GM12878 (cell line): ENCODE data around the gene SULT1C3. TPM values are rescaled to one million over a fixed set of nuclear protein-coding genes. Genes with fewer than 3 reads are reported as not detected.

Experiments
- ATAC-seq: fragments of 200-7000 bp; cut with Tn5 transposase; 3 replicates; pipeline ENCODE4 v1.9.1; 2020; ENCODE audit warnings: mild to moderate bottlenecking, moderate library complexity
- BruUV-seq: library from RNA; stranded (reverse); fragments of 400-500 nt; replicated peaks from 2 replicates; lab custom pipeline; 2021; lab: Mats Ljungman, UMichigan
- CTCF ChIA-PET: fragments of 300-600 bp; sonication (Branson Sonifier 250); formaldehyde crosslinking; extraction: SDS; loops from one replicate; lab custom pipeline; 2021; ENCODE audit warnings: inconsistent platforms; lab: Yijun Ruan, JAX
- POLR2A ChIA-PET: fragments of 350-600 bp; formaldehyde crosslinking; extraction: SDS; loops from one replicate; lab custom pipeline; 2021; ENCODE audit warnings: inconsistent platforms; lab: Charles Lee
- RAD21 ChIA-PET: fragments of 300-600 bp; sonication (Branson Sonifier 250); formaldehyde crosslinking; loops from one replicate; lab custom pipeline; 2023; ENCODE audit warnings: antibody characterized with exemption; ENCODE audit not compliant: unreplicated experiment; lab: Charles Lee
- SMC1A ChIA-PET: fragments of 300-600 bp; sonication (Branson Sonifier 250); formaldehyde crosslinking; loops from one replicate; lab custom pipeline; 2023; ENCODE audit not compliant: unreplicated experiment, uncharacterized antibody; lab: Charles Lee
- DNase-seq: peaks from one replicate; pipeline ENCODE4 v3.0.0-alpha.2; 2011; ENCODE audit warnings: low read depth, low spot score
- FAIRE-seq: peaks from 3 replicates; lab custom pipeline; 2011; peaks lifted over from hg19 to GRCh38; lab: Jason Lieb, UNC
- H2AFZ ChIP-seq: 2 replicates; pipeline ENCODE4 v1.6.0; 2011; ENCODE audit warnings: low read depth, low read length, control low read depth; ENCODE audit not compliant: control insufficient read depth
- H3K27ac ChIP-seq: 2 replicates; pipeline ENCODE4 v1.5.1; 2011; ENCODE audit warnings: control low read depth; ENCODE audit not compliant: control insufficient read depth, insufficient read depth
- H3K27me3 ChIP-seq, 2 experiments: replicated peaks in 1 of 2; 2 replicates each; pipeline versions ENCODE4 v1.6.0 to v1.6.1; 2011; ENCODE audit warnings: low read length in 1 of 2; ENCODE audit not compliant: control insufficient read depth in 2 of 2, insufficient read depth in 2 of 2
- H3K36me3 ChIP-seq, 2 experiments: 2 replicates each; pipeline ENCODE4 v1.5.1; 2011; ENCODE audit warnings: low read length in 1 of 2; ENCODE audit not compliant: control insufficient read depth in 2 of 2, insufficient read depth in 2 of 2
- H3K4me1 ChIP-seq: 2 replicates; pipeline ENCODE4 v1.6.1; 2011; ENCODE audit warnings: mild to moderate bottlenecking, low read length, moderate library complexity, mixed read lengths; ENCODE audit not compliant: control insufficient read depth, insufficient read depth
- H3K4me2 ChIP-seq: 2 replicates; pipeline ENCODE4 v1.6.0; 2011; ENCODE audit warnings: control low read depth; ENCODE audit not compliant: control insufficient read depth, insufficient read depth
- H3K4me3 ChIP-seq: fragments of 200-600 bp; sonication (generic); 2 replicates; pipeline ENCODE4 v1.5.1; 2016
- H3K79me2 ChIP-seq: 2 replicates; pipeline ENCODE4 v1.6.0; 2011; ENCODE audit warnings: low read length; ENCODE audit not compliant: control insufficient read depth, insufficient read depth
- H3K9ac ChIP-seq: 2 replicates; pipeline ENCODE4 v1.8.0; 2011; ENCODE audit warnings: low read length, control low read depth, mixed read lengths; ENCODE audit not compliant: control insufficient read depth, insufficient read depth
- H3K9me3 ChIP-seq: replicated peaks from 3 replicates; pipeline ENCODE4 v1.5.1; 2011; ENCODE audit warnings: mild to moderate bottlenecking, low read length; ENCODE audit not compliant: control insufficient read depth, insufficient read depth
- H4K20me1 ChIP-seq: 2 replicates; pipeline ENCODE4 v1.6.0; 2011; ENCODE audit not compliant: control insufficient read depth, insufficient read depth
- ASH2L ChIP-seq: fragments of 300-600, 200-600 bp; sonication (generic); IDR thresholded peaks from 2 replicates; pipeline ENCODE4 v1.6.1; 2017; ENCODE audit warnings: low read depth, mild to moderate bottlenecking, borderline replicate concordance
- CBX5 ChIP-seq: sonication (generic); IDR thresholded peaks from 2 replicates; pipeline ENCODE4 v1.6.1; 2016; ENCODE audit warnings: low read depth, moderate library complexity, mild to moderate bottlenecking, inconsistent platforms
- CHD1 ChIP-seq: IDR thresholded peaks from 2 replicates; pipeline ENCODE4 v1.6.1; 2012; ENCODE audit warnings: low read depth, low read length, improper control_type of control experiment
- E2F4 ChIP-seq: IDR thresholded peaks from 2 replicates; pipeline ENCODE4 v1.6.1; 2012; ENCODE audit warnings: low read depth, low read length, improper control_type of control experiment
- E2F8 ChIP-seq: fragments of 450-650 bp; IDR thresholded peaks from 2 replicates; pipeline ENCODE4 v1.6.1; 2018; ENCODE audit warnings: mild to moderate bottlenecking, low read depth, moderate library complexity; ENCODE audit not compliant: partially characterized antibody
- ETV6 ChIP-seq, 2 experiments: fragments of 450-650 bp in 1 of 2; IDR thresholded peaks in 1 of 2; conservative IDR thresholded peaks in 1 of 2; 2 replicates each; pipeline ENCODE4 v1.6.1; 2014; ENCODE audit warnings: antibody characterized with exemption in 1 of 2, borderline replicate concordance in 1 of 2, low read depth in 1 of 2, mild to moderate bottlenecking in 1 of 2, moderate library complexity in 1 of 2
- FOXM1 ChIP-seq: IDR thresholded peaks from 2 replicates; pipeline ENCODE4 v1.6.1; 2012; ENCODE audit warnings: low read depth, mild to moderate bottlenecking, inconsistent platforms, low read length, moderate library complexity
- HDAC2 ChIP-seq: fragments of 200-600 bp; sonication (generic); IDR thresholded peaks from 2 replicates; pipeline ENCODE4 v1.6.1; 2017
- LARP7 ChIP-seq: fragments of 450-650 bp; IDR thresholded peaks from 2 replicates; pipeline ENCODE4 v1.6.1; 2017; ENCODE audit warnings: mild to moderate bottlenecking
- MTA2 ChIP-seq: fragments of 450-650 bp; IDR thresholded peaks from 2 replicates; pipeline ENCODE4 v1.6.1; 2016; ENCODE audit warnings: low read depth, mild to moderate bottlenecking, moderate library complexity
- POLR2AphosphoS2 ChIP-seq: IDR thresholded peaks from 2 replicates; pipeline ENCODE4 v1.6.1; 2011; ENCODE audit warnings: low read depth, mild to moderate bottlenecking, low read length, improper control_type of control experiment, moderate library complexity
- SP1 ChIP-seq: IDR thresholded peaks from one replicate; pipeline ENCODE4 v1.6.1; 2011; ENCODE audit warnings: low read depth, low read length
- TARDBP ChIP-seq: IDR thresholded peaks from 2 replicates; pipeline ENCODE4 v1.6.1; 2016; ENCODE audit warnings: borderline replicate concordance
- TCF12 ChIP-seq: IDR thresholded peaks from 2 replicates; pipeline ENCODE4 v1.6.1; 2011; ENCODE audit warnings: low read depth, mild to moderate bottlenecking, low read length
- USF2 ChIP-seq: IDR thresholded peaks from 2 replicates; pipeline ENCODE4 v1.6.1; 2011; ENCODE audit warnings: low read depth, low read length, improper control_type of control experiment, borderline replicate concordance
- ZBTB33 ChIP-seq: fragments of 450-650 bp; IDR thresholded peaks from 2 replicates; pipeline ENCODE4 v1.6.1; 2017; ENCODE audit warnings: mild to moderate bottlenecking
- ZNF274 ChIP-seq: IDR thresholded peaks from one replicate; pipeline ENCODE4 v1.8.0; 2011; ENCODE audit not compliant: insufficient read length, insufficient read depth
- ZNF384 ChIP-seq: IDR thresholded peaks from 2 replicates; pipeline ENCODE4 v1.6.1; 2012; ENCODE audit warnings: low read depth, mild to moderate bottlenecking, low read length, improper control_type of control experiment, borderline replicate concordance
- ZNF622 ChIP-seq: fragments of 450-650 bp; IDR thresholded peaks from 2 replicates; pipeline ENCODE4 v1.6.1; 2017; ENCODE audit warnings: mild to moderate bottlenecking, inconsistent platforms
- WGBS: methylation state at CpG from one replicate; pipeline ENCODE4 v1.1.6; 2016; ENCODE audit warnings: low lambda C conversion rate; ENCODE audit not compliant: insufficient replicate concordance, insufficient coverage; ENCODE audit errors: missing lambda C conversion rate; 5-methylcytosine and 5-hydroxymethylcytosine counted together
- in situ Hi-C: fragments of 300-500 bp; cut with MboI; formaldehyde crosslinking; loops from 9 replicates; pipeline ENCODE4 v1.14.3; 2018; ENCODE audit warnings: mixed read lengths
- intact Hi-C: fragments of 100-400 bp; cut with micrococcal nuclease; formaldehyde crosslinking; loops from one replicate; pipeline ENCODE4 v1.14.2; 2022; ENCODE audit not compliant: unreplicated experiment
- polyA plus RNA-seq, 11 experiments: library from polyadenylated mRNA; depleted of rRNA in 4 of 11; unstranded in 6 of 11; stranded (reverse) in 5 of 11; fragments of >200 nt; fragmentation: Nextera tagmentation in 4 of 11; fragmentation: Illumina TruSeq in 1 of 11; extraction: Ambion mirVana in 4 of 11; extraction: Trizol in 1 of 11; gene quantifications; 1 replicate in 1 of 11; 2 replicates in 10 of 11; pipeline versions ENCODE4 v1.2.1 to v1.2.3, GENCODE V29; 2011 to 2016; ENCODE audit warnings: inconsistent platforms in 2 of 11, missing spikeins in 2 of 11, low read depth in 1 of 11
- total RNA-seq, 4 experiments: library from RNA; depleted of rRNA in 3 of 4; stranded (reverse); fragments of >200 nt in 3 of 4; fragmentation: Illumina TruSeq in 1 of 4; extraction: Trizol in 1 of 4; gene quantifications; 2 replicates each; pipeline versions ENCODE4 v1.2.1 to v1.2.3, GENCODE V29; 2013 to 2021

SULT1C3 gene
- total and polyA plus RNA-seq, 10 of the 15 experiments (the other 5 are each of a cell fraction or from before 2014, with no cell fraction given), result not detected

GRCh38 chr2:108270346-108270745 is 30.6 kb downstream of the SULT1C3 start:
- WGBS, result 38% methylated on average over 3 of the region's 3 CpGs
- ChIA-PET POLR2A (no interaction called here), SMC1A (no interaction called here), CTCF (no interaction called here), RAD21 (no interaction called here)
- DNase-seq (no peak), ATAC-seq (no peak), FAIRE-seq (no peak)
- BruUV-seq, result no TSS peak
- no peaks in the 10 kb centered on the region for H3K36me3 ChIP-seq
- TF ChIP-seq TCF12 (no peak), ETV6 (conservative IDR thresholded peaks at IDR 0.05 in 1 of 2, IDR thresholded peaks at IDR 0.05 in 1 of 2; ENCODE audit: borderline replicate concordance in 1 of 2, low read depth in 1 of 2) (no peak), HDAC2 (no peak), LARP7 (no peak), CBX5 (no peak), E2F8 (no peak), USF2 (no peak), TARDBP (no peak), CHD1 (no peak), ZNF622 (no peak), FOXM1 (no peak), ASH2L (no peak), POLR2AphosphoS2 (no peak), SP1 (no peak), ZBTB33 (no peak), MTA2 (no peak), E2F4 (no peak), ZNF384 (no peak), ZNF274 (no peak)
- no peaks in the 10 kb centered on the region for H3K9me3 ChIP-seq
- no peak overlapping the region for H3K27ac ChIP-seq
- in situ Hi-C loops (no loop called here), intact Hi-C loops (no loop called here)
- no peak overlapping the region for H3K9ac ChIP-seq
- H3K27me3 ChIP-seq, result no peaks in the 10 kb centered on the region
- H3K4me2 ChIP-seq, result no peak overlapping the region
- no peaks in the 10 kb centered on the region for H3K79me2 ChIP-seq
- H2AFZ ChIP-seq, result no peak overlapping the region
- H4K20me1 ChIP-seq, result no peaks in the 10 kb centered on the region
- no peaks in the 10 kb centered on the region for H3K4me1 ChIP-seq
- no peak overlapping the region for H3K4me3 ChIP-seq
